NCI-H748 (cell line): ENCODE results near the gene TSEN54.
"Not testable (repeated sequence)": the region's sequence is repeated elsewhere in the genome, so short reads cannot be mapped to it uniquely, and the experiment has no call there.

Experiments used
- DNase-seq: peaks from one replicate; lab custom pipeline; 2025; ENCODE audit not compliant: unreplicated experiment; lab: John Stamatoyannopoulos, UW

The TSEN54 gene

GRCh38 chr17:75518201-75518600 is 1.9 kb downstream of the TSEN54 start:
- no peak for DNase-seq

GRCh38 chr17:75518983-75519537 is 2.7 kb downstream of the TSEN54 start:
- no peak for DNase-seq

GRCh38 chr17:75520413-75520812 is 4.1 kb downstream of the TSEN54 start:
- not testable (repeated sequence) for DNase-seq

GRCh38 chr17:75521290-75521689 is 5.0 kb downstream of the TSEN54 start:
- no peak for DNase-seq

GRCh38 chr17:75521951-75522727 is 5.8 kb downstream of the TSEN54 start:
- DNase-seq = no peak

- DNase-seq = no peak
Observed at GRCh38 chr17:75523647-75524046, 7.3 kb downstream of the TSEN54 start.

- no peak for DNase-seq
Observed at GRCh38 chr17:75524269-75524969, 8.1 kb downstream of the TSEN54 start.

GRCh38 chr17:75524970-75525805 is 8.9 kb downstream of the TSEN54 start, which contains the start of gene LLGL2:
LLGL2 (plus strand) TSS chr17:75525697; CDS start chr17:75543427, 17,730 bp downstream.
- peak; percentile 93 for DNase-seq

GRCh38 chr17:75525806-75526554 is 9.7 kb downstream of the TSEN54 start:
- DNase-seq = peak; percentile 66

- DNase-seq = peak; percentile 40
Observed at GRCh38 chr17:75526555-75527270, 10.4 kb downstream of the TSEN54 start.

- no peak for DNase-seq
Observed at GRCh38 chr17:75530837-75531720, 14.8 kb downstream of the TSEN54 start.

GRCh38 chr17:75531721-75532072 is 15.4 kb downstream of the TSEN54 start:
- no peak for DNase-seq

- no peak for DNase-seq
Observed at GRCh38 chr17:75535119-75535537, 18.8 kb downstream of the TSEN54 start.

GRCh38 chr17:75535871-75536270 is 19.5 kb downstream of the TSEN54 start:
- DNase-seq = no peak

- DNase-seq = no peak
Observed at GRCh38 chr17:75536366-75536765, 20.0 kb downstream of the TSEN54 start.

GRCh38 chr17:75539967-75540729 is 23.8 kb downstream of the TSEN54 start:
- no peak for DNase-seq

- no peak for DNase-seq
Observed at GRCh38 chr17:75540923-75541503, 24.7 kb downstream of the TSEN54 start.

GRCh38 chr17:75542229-75542628 is 25.9 kb downstream of the TSEN54 start:
- DNase-seq = no peak
